SU-DHL-6 (cell line): ENCODE measurements around the gene RRBP1.

Experiments
- CTCF ChIP-seq: fragments of 200-600 bp; sonication (generic); IDR thresholded peaks from one replicate; pipeline ENCODE4 v1.5.1; 2017; ENCODE audit warnings: antibody characterized with exemption, mild to moderate bottlenecking, low read length, moderate library complexity; ENCODE audit not compliant: insufficient read depth, poor library complexity, severe bottlenecking
- EZH2phosphoT487 ChIP-seq: fragments of 200-600 bp; sonication (generic), shearing (Covaris generic); conservative IDR thresholded peaks from 2 replicates; pipeline ENCODE4 v1.6.1; 2018; ENCODE audit warnings: mild to moderate bottlenecking, antibody characterized with exemption, low read length, moderate library complexity, mixed read lengths

GRCh38 chr20:17587824-17588223, 94.2 kb downstream of the RRBP1 start:
- TF ChIP-seq CTCF (no peak), EZH2phosphoT487 (no peak)
